HepG2 (cell line): Measurements from ENCODE around the gene OTOGL. TPM values are rescaled to one million over a fixed set of nuclear protein-coding genes. Genes with fewer than 3 reads are reported as not detected.

ENCODE experiments used
- ATAC-seq: fragments of 200-7000 bp; cut with Tn5 transposase; 3 replicates; pipeline ENCODE4 v1.9.1; 2020; ENCODE audit warnings: mild to moderate bottlenecking, moderate library complexity
- Bru-seq: library from RNA; stranded (reverse); fragments of 400-500 nt; gene quantifications from one replicate; lab custom pipeline; 2021; lab: Mats Ljungman, UMichigan
- BruChase-seq, 2 experiments: library from RNA; stranded (reverse); fragments of 400-500 nt; gene quantifications; one replicate each; lab custom pipeline; 2021; lab: Mats Ljungman, UMichigan
- BruUV-seq: library from RNA; stranded (reverse); fragments of 400-500 nt; replicated peaks from 2 replicates; lab custom pipeline; 2021; lab: Mats Ljungman, UMichigan
- CTCF ChIA-PET: fragments of 300-600 bp; formaldehyde crosslinking; extraction: SDS; loops from one replicate; lab custom pipeline; 2021; ENCODE audit warnings: low total read pairs, inconsistent platforms, low intra/inter-chr PET ratio; lab: Yijun Ruan, JAX
- POLR2A ChIA-PET: fragments of 350-600 bp; sonication (Branson Sonifier 250); formaldehyde crosslinking; loops from one replicate; lab custom pipeline; 2020; ENCODE audit warnings: antibody characterized with exemption, inconsistent platforms; lab: Yijun Ruan, JAX
- DNase-seq: peaks from one replicate; pipeline ENCODE4 v3.0.0-alpha.2; 2015; ENCODE audit warnings: low spot score
- FAIRE-seq: peaks from 3 replicates; lab custom pipeline; 2011; peaks lifted over from hg19 to GRCh38; lab: Jason Lieb, UNC
- H2AFZ ChIP-seq: one replicate; pipeline ENCODE4 v1.6.1; 2011; ENCODE audit warnings: low read length, inconsistent platforms
- H3K27ac ChIP-seq: fragments of 300-600 bp; 3 replicates; pipeline ENCODE4 v1.8.0; 2011; ENCODE audit warnings: mixed run types, mild to moderate bottlenecking, mixed read lengths, low read length, inconsistent platforms; ENCODE audit not compliant: insufficient read depth; ENCODE audit errors: extremely low read length
- H3K27me3 ChIP-seq, 2 experiments: fragments of 200-600 bp in 1 of 2; 2 replicates in 1 of 2; 3 replicates in 1 of 2; pipeline versions ENCODE4 v1.6.0 to v1.8.0; 2011; ENCODE audit warnings: low read length in 2 of 2, mild to moderate bottlenecking in 2 of 2, moderate library complexity in 2 of 2, inconsistent platforms in 1 of 2; ENCODE audit not compliant: insufficient read depth in 2 of 2, control insufficient read depth in 1 of 2
- H3K36me3 ChIP-seq, 2 experiments: fragments of 200-600 bp in 1 of 2; replicated peaks in 1 of 2; 2 replicates in 1 of 2; 3 replicates in 1 of 2; pipeline versions ENCODE4 v1.5.1 to v1.8.0; 2011; ENCODE audit warnings: low read length in 2 of 2, inconsistent platforms in 1 of 2; ENCODE audit not compliant: insufficient read depth in 2 of 2, control insufficient read depth in 1 of 2
- H3K4me1 ChIP-seq: 2 replicates; pipeline ENCODE4 v1.5.1; 2012; ENCODE audit warnings: low read length, inconsistent platforms; ENCODE audit not compliant: insufficient read depth
- H3K4me2 ChIP-seq: 2 replicates; pipeline ENCODE4 v1.6.0; 2011; ENCODE audit warnings: low read depth, low read length, inconsistent platforms
- H3K4me3 ChIP-seq, 3 experiments: fragments of 200-600 bp in 1 of 3; sonication (generic), shearing (Covaris generic) in 1 of 3; replicated peaks in 1 of 3; 2 replicates each; pipeline ENCODE4 v1.5.1; 2011 to 2016; ENCODE audit warnings: low read length in 3 of 3, inconsistent platforms in 2 of 3, low read depth in 2 of 3, mild to moderate bottlenecking in 2 of 3, control low read depth in 1 of 3, mixed read lengths in 1 of 3; ENCODE audit not compliant: insufficient read depth in 1 of 3
- H3K79me2 ChIP-seq: one replicate; pipeline ENCODE4 v1.6.1; 2011; ENCODE audit warnings: low read length, inconsistent platforms; ENCODE audit not compliant: insufficient read depth
- H3K9ac ChIP-seq: 2 replicates; pipeline ENCODE4 v1.6.0; 2011; ENCODE audit warnings: mild to moderate bottlenecking, low read depth, low read length, inconsistent platforms; ENCODE audit not compliant: insufficient read depth
- H3K9me3 ChIP-seq: 2 replicates; pipeline ENCODE4 v1.5.1; 2012; ENCODE audit warnings: mild to moderate bottlenecking, low read length
- H4K20me1 ChIP-seq: 2 replicates; pipeline ENCODE4 v1.6.0; 2011; ENCODE audit warnings: inconsistent platforms, mild to moderate bottlenecking, low read length, moderate library complexity; ENCODE audit not compliant: insufficient read depth
- DZIP1 ChIP-seq: sonication (generic); formaldehyde crosslinking; IDR thresholded peaks from 2 replicates; pipeline ENCODE4 v1.5.0; 2020; ENCODE audit warnings: mild to moderate bottlenecking, missing genetic modification reagents
- ELF3 ChIP-seq: IDR thresholded peaks from 2 replicates; pipeline ENCODE4 v1.6.1; 2016; ENCODE audit warnings: missing genetic modification reagents, missing compliant biosample characterization
- EP300 ChIP-seq, 3 experiments: sonication (generic) in 1 of 3; formaldehyde crosslinking in 1 of 3; IDR thresholded peaks; 2 replicates each; pipeline versions ENCODE4 v1.5.1 to v1.6.1; 2011 to 2020; ENCODE audit warnings: low read depth in 2 of 3, low read length in 2 of 3, borderline replicate concordance in 1 of 3, improper control_type of control experiment in 1 of 3, mild to moderate bottlenecking in 1 of 3, missing genetic modification reagents in 1 of 3, moderate library complexity in 1 of 3
- JDP2 ChIP-seq: sonication (generic); formaldehyde crosslinking; IDR thresholded peaks from 2 replicates; pipeline ENCODE4 v1.8.1; 2022; ENCODE audit warnings: missing genetic modification reagents, borderline replicate concordance
- KAT7 ChIP-seq: IDR thresholded peaks from 2 replicates; pipeline ENCODE4 v1.6.1; 2018; ENCODE audit warnings: borderline replicate concordance, missing compliant biosample characterization
- RELA ChIP-seq: sonication (generic); formaldehyde crosslinking; IDR thresholded peaks from 2 replicates; pipeline ENCODE4 v1.4.0; 2020; ENCODE audit warnings: missing genetic modification reagents
- REXO4 ChIP-seq: sonication (generic); formaldehyde crosslinking; IDR thresholded peaks from 2 replicates; pipeline ENCODE4 v1.8.0; 2022; ENCODE audit warnings: missing genetic modification reagents, mild to moderate bottlenecking, borderline replicate concordance
- TRIM24 ChIP-seq: sonication (generic); formaldehyde crosslinking; IDR thresholded peaks from 2 replicates; pipeline ENCODE4 v1.8.0; 2022; ENCODE audit warnings: mild to moderate bottlenecking, missing genetic modification reagents
- ZBTB33 ChIP-seq: sonication (generic); formaldehyde crosslinking; IDR thresholded peaks from 2 replicates; pipeline ENCODE4 v1.4.0; 2020; ENCODE audit warnings: missing genetic modification reagents
- ZFP36L1 ChIP-seq: sonication (generic); formaldehyde crosslinking; IDR thresholded peaks from 2 replicates; pipeline ENCODE4 v1.8.0; 2022; ENCODE audit warnings: mild to moderate bottlenecking, missing genetic modification reagents, moderate library complexity
- ZFP37 ChIP-seq: sonication (generic); formaldehyde crosslinking; IDR thresholded peaks from 2 replicates; pipeline ENCODE4 v1.4.0; 2020; ENCODE audit warnings: missing genetic modification reagents, borderline replicate concordance
- ZFP82 ChIP-seq: sonication (generic); formaldehyde crosslinking; IDR thresholded peaks from 2 replicates; pipeline ENCODE4 v1.5.1; 2020; ENCODE audit warnings: mild to moderate bottlenecking, missing genetic modification reagents, borderline replicate concordance
- ZMYM4 ChIP-seq: sonication (generic); formaldehyde crosslinking; IDR thresholded peaks from 2 replicates; pipeline ENCODE4 v1.8.1; 2023; ENCODE audit warnings: mild to moderate bottlenecking, missing genetic modification reagents
- ZNF331 ChIP-seq: sonication (generic); formaldehyde crosslinking; IDR thresholded peaks from 2 replicates; pipeline ENCODE4 v1.4.0; 2020; ENCODE audit warnings: missing genetic modification reagents
- ZNF678 ChIP-seq: sonication (generic); formaldehyde crosslinking; IDR thresholded peaks from 2 replicates; pipeline ENCODE4 v1.4.0; 2020; ENCODE audit warnings: mild to moderate bottlenecking, missing genetic modification reagents
- ZNF839 ChIP-seq: sonication (generic); formaldehyde crosslinking; IDR thresholded peaks from 2 replicates; pipeline ENCODE4 v1.4.0; 2020; ENCODE audit warnings: missing genetic modification reagents, mild to moderate bottlenecking, borderline replicate concordance
- ZSCAN31 ChIP-seq: sonication (generic); formaldehyde crosslinking; IDR thresholded peaks from 2 replicates; pipeline ENCODE4 v1.5.0; 2020; ENCODE audit warnings: low read depth, mild to moderate bottlenecking, missing genetic modification reagents
- WGBS: methylation state at CpG from one replicate; pipeline ENCODE4 v1.1.6; 2017; ENCODE audit warnings: low lambda C conversion rate; 5-methylcytosine and 5-hydroxymethylcytosine counted together
- in situ Hi-C: cut with HindIII; loops from 2 replicates; pipeline ENCODE4 v1.10.0; 2017; ENCODE audit warnings: low pct_unique_long_range_greater_than_20kb; ENCODE audit not compliant: extremely low pct_ligation_motif_present
- intact Hi-C: fragments of 100-400 bp; cut with micrococcal nuclease; formaldehyde crosslinking; loops from one replicate; pipeline ENCODE4 v1.10.0; 2022; ENCODE audit not compliant: unreplicated experiment
- long read RNA-seq, 2 experiments: library from RNA in 1 of 2; library from polyadenylated mRNA in 1 of 2; stranded (forward) in 1 of 2; unstranded in 1 of 2; transcript quantifications; one replicate each; pipeline ENCODE4 v2.0.0, GENCODE V29; 2019 to 2022
- polyA minus RNA-seq, 3 experiments: library from RNA; depleted of rRNA, polyadenylated mRNA; stranded (reverse); fragments of >200 nt; gene quantifications; 2 replicates each; pipeline ENCODE4 v1.2.3, GENCODE V29; 2011; ENCODE audit warnings: low replicate concordance in 1 of 3
- polyA plus RNA-seq, 8 experiments: library from polyadenylated mRNA; depleted of rRNA in 3 of 8; stranded (reverse) in 7 of 8; unstranded in 1 of 8; fragments of >200 nt; fragmentation: Illumina TruSeq in 4 of 8; extraction: Trizol in 4 of 8; gene quantifications; 2 replicates each; pipeline versions ENCODE4 v1.2.1 to v1.2.3, GENCODE V29; 2011 to 2016; ENCODE audit warnings: low read depth in 4 of 8, missing spikeins in 1 of 8, mixed read lengths in 1 of 8; ENCODE audit not compliant: insufficient read depth in 1 of 8
- total RNA-seq, 5 experiments: library from RNA; depleted of rRNA; stranded (reverse); fragments of >200 nt; fragmentation: Illumina TruSeq; extraction: Trizol; gene quantifications; 2 replicates each; pipeline ENCODE4 v1.2.3, GENCODE V29; 2016; ENCODE audit warnings: low read depth in 1 of 5

The OTOGL gene
- total RNA-seq (2016; rRNA removed; fragmentation: Illumina TruSeq; extraction: Trizol) (not detected in 2 replicates), polyA plus RNA-seq (2011; rRNA removed) (not detected in 2 replicates), polyA minus RNA-seq (2011; rRNA and poly(A)+ RNA removed; ENCODE audit: low replicate concordance) (0.02 TPM in 1 of 2 replicates, not detected in the other), Bru-seq, nascent RNA (percentile 2 among the genes with signal in this experiment), BruChase-seq, experiment 1, labeled RNA remaining after a 6-hour chase (percentile 3 among the genes with signal in this experiment), BruChase-seq, experiment 2, labeled RNA remaining after a 2-hour chase (percentile 1 among the genes with signal in this experiment)
- not detected in 2 replicates for total RNA-seq (2016; cell fraction: cytosol; rRNA removed; fragmentation: Illumina TruSeq; extraction: Trizol; ENCODE audit: low read depth)
- total RNA-seq (2016; cell fraction: insoluble cytoplasmic fraction; rRNA removed; fragmentation: Illumina TruSeq; extraction: Trizol): not detected in 2 replicates
- not detected in 2 replicates for total RNA-seq (2016; cell fraction: membrane; rRNA removed; fragmentation: Illumina TruSeq; extraction: Trizol)
- not detected in 2 replicates for total RNA-seq (2016; cell fraction: nucleus; rRNA removed; fragmentation: Illumina TruSeq; extraction: Trizol)
- polyA plus RNA-seq (2011; cell fraction: cytosol; rRNA removed): 0.01 TPM in 1 of 2 replicates, not detected in the other
- not detected in 2 replicates for polyA plus RNA-seq (2011; cell fraction: nucleus; rRNA removed)
- not detected in 2 replicates for polyA plus RNA-seq (2012)
- polyA plus RNA-seq (2016; cell fraction: cytosol; fragmentation: Illumina TruSeq; extraction: Trizol; ENCODE audit: low read depth): not detected in 2 replicates
- polyA plus RNA-seq (2016; cell fraction: insoluble cytoplasmic fraction; fragmentation: Illumina TruSeq; extraction: Trizol; ENCODE audit: low read depth): not detected in 2 replicates
- not detected in 2 replicates for polyA plus RNA-seq (2016; cell fraction: membrane; fragmentation: Illumina TruSeq; extraction: Trizol; ENCODE audit: low read depth)
- not detected in 2 replicates for polyA plus RNA-seq (2016; cell fraction: nucleus; fragmentation: Illumina TruSeq; extraction: Trizol; ENCODE audit: insufficient read depth, low read depth)
- polyA minus RNA-seq (2011; cell fraction: cytosol; rRNA and poly(A)+ RNA removed): not detected in 2 replicates
- not detected in 2 replicates for polyA minus RNA-seq (2011; cell fraction: nucleus; rRNA and poly(A)+ RNA removed)
- long read RNA-seq, experiment 1: 0 reads
- long read RNA-seq, experiment 2: 0 reads

GRCh38 chr12:80099259-80099658, at the start of gene OTOGL:
TSS of gene OTOGL (plus strand) at chr12:80099537. CDS start at chr12:80209432, 109,895 bp downstream.
- in situ Hi-C loops: no loop called here
- WGBS: 1% methylated on average over 2 of the region's 2 CpGs
- no peaks in the 10 kb centered on the region for H4K20me1 ChIP-seq
- no peaks in the 10 kb centered on the region for H3K79me2 ChIP-seq
- H3K9me3 ChIP-seq: no peaks in the 10 kb centered on the region
- H3K36me3 ChIP-seq: no peaks in the 10 kb centered on the region
- no peak for ATAC-seq
- no TSS peak for BruUV-seq
- no peak within 1 kb of the TSS for H3K4me3 ChIP-seq
- H3K27me3 ChIP-seq: no peaks in the 10 kb centered on the region; a peak in 1 of 5 replicates
- no peak within 1 kb of the TSS for H3K4me2 ChIP-seq
- H2AFZ ChIP-seq: no peak within 1 kb of the TSS
- FAIRE-seq: no peak
- intact Hi-C loops: no loop called here
- H3K4me1 ChIP-seq: no peaks in the 10 kb centered on the region
- ChIA-PET POLR2A (no interaction called here), CTCF (no interaction called here)
- no peak for DNase-seq
- H3K9ac ChIP-seq: no peak within 1 kb of the TSS
- H3K27ac ChIP-seq: no peak within 1 kb of the TSS
- TF ChIP-seq ZBTB33 (no peak), ZSCAN31 (CRISPR knock-in tag) (no peak), REXO4 (CRISPR knock-in tag) (no peak), TRIM24 (CRISPR knock-in tag) (no peak), DZIP1 (CRISPR knock-in tag) (no peak), JDP2 (CRISPR knock-in tag) (no peak), RELA (no peak), ZNF839 (no peak), KAT7 (CRISPR knock-in tag) (no peak), ZFP36L1 (CRISPR knock-in tag) (no peak), ELF3 (CRISPR knock-in tag) (no peak), EP300 (IDR thresholded peaks at IDR 0.05; ENCODE audit: low read depth in 2 of 2, low read length in 2 of 2) (no peak), EP300 (CRISPR knock-in tag; IDR thresholded peaks at IDR 0.05; ENCODE audit: borderline replicate concordance) (no peak), ZNF331 (CRISPR knock-in tag) (no peak), ZFP82 (no peak), ZFP37 (CRISPR knock-in tag) (no peak), ZNF678 (CRISPR knock-in tag) (no peak), ZMYM4 (no peak)
